Activated T-helper 1 cell treated with Interleukin-2 at 50 U/mL for 16 hours (primary cell): ENCODE data around the gene ST8SIA5.
A peak's percentile ranks its signal among the peaks of the same experiment; 100 is the strongest.

ENCODE experiments used
- DNase-seq: peaks from one replicate; pipeline ENCODE4 v3.0.0-alpha.2; 2020; ENCODE audit warnings: low read depth

The ST8SIA5 gene

GRCh38 chr18:46627136-46627535, 129.7 kb downstream of the ST8SIA5 start:
- no peak for DNase-seq

GRCh38 chr18:46625069-46625468, 131.8 kb downstream of the ST8SIA5 start:
- DNase-seq, result no peak

- DNase-seq, result no peak
These were observed 132.7 kb downstream of the ST8SIA5 start for GRCh38 chr18:46624127-46624526.

DNA sequence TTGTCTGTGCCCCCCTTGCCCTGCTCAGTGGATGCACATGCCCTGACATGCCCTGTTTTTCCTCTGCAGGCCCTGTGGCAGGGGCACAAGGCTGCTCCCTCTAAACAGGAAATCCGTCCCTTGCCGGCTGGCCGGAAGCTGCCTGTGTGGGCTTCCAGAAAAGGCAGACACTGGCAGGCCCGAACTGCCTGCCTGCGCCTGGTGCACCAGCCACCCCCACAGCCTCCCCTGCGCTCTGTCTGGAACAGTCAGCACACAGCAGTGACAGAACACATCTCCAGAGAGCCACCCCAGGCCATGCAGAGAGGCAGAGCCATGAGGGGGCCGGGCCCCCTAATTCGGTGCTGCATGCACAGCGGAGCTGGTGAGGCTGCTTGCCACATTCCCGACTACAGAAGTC, 133.3 kb downstream of the ST8SIA5 start:
- DNase-seq, result peak; percentile 4

GRCh38 chr18:46622999-46623398, 133.9 kb downstream of the ST8SIA5 start:
- DNase-seq, result no peak

- DNase-seq, result no peak
These were observed 134.4 kb downstream of the ST8SIA5 start for GRCh38 chr18:46622451-46622850.

- no peak for DNase-seq
These were observed 135.0 kb downstream of the ST8SIA5 start for GRCh38 chr18:46621871-46622270.

- DNase-seq, result no peak
These were observed 135.6 kb downstream of the ST8SIA5 start for GRCh38 chr18:46621111-46621766.

GRCh38 chr18:46619559-46619958, 137.3 kb downstream of the ST8SIA5 start:
- DNase-seq, result no peak
